ENCODE measurements around the gene FEM1B.

GRCh38 chr15:68302729-68303128 lies 25.2 kb downstream of the FEM1B start:
- TF ChIP-seq CTCF (IDR thresholded peaks at IDR 0.05) (no peak), EP300 (IDR thresholded peaks at IDR 0.05) (no peak), POLR2A (IDR thresholded peaks at IDR 0.05) (no peak)

All from sigmoid colon (tissue), 4 donors.